AG09319 (cell line): ENCODE results near the gene ZNF26.
"Not testable (repeated sequence)": the region's sequence is repeated elsewhere in the genome, so short reads cannot be mapped to it uniquely, and the experiment has no call there.

Experiments
- DNase-seq: peaks from one replicate; pipeline ENCODE4 v3.0.0-alpha.2; 2010; ENCODE audit warnings: low read depth; ENCODE audit errors: extremely low read depth
- CTCF ChIP-seq: IDR thresholded peaks from 2 replicates; pipeline ENCODE4 v1.5.1; 2011; ENCODE audit warnings: low read depth, mild to moderate bottlenecking, inconsistent platforms, low read length, moderate library complexity

Gene ZNF26

GRCh38 chr12:132953163-132953425, 33.1 kb upstream of the ZNF26 start:
- DNase-seq = no peak

GRCh38 chr12:132953771-132954170, 32.4 kb upstream of the ZNF26 start:
- no peak for TF ChIP-seq CTCF
- DNase-seq = no peak

More at GRCh38 chr12:132953163-132953425, 33.1 kb upstream of the ZNF26 start:
- TF ChIP-seq CTCF = no peak

GRCh38 chr12:132954471-132955048, 31.6 kb upstream of the ZNF26 start:
- no peak for DNase-seq
- TF ChIP-seq CTCF = no peak

GRCh38 chr12:132955094-132956010, 30.8 kb upstream of the ZNF26 start:
- peak; percentile 1 for TF ChIP-seq CTCF
- peak; percentile 39 for DNase-seq

- no peak for TF ChIP-seq CTCF
- DNase-seq = peak; percentile 71
Observed at GRCh38 chr12:132956011-132956788, 30.0 kb upstream of the ZNF26 start, which contains the start of gene ZNF605. ZNF605 (minus strand) TSS chr12:132956306; CDS start chr12:132945635, 10,671 bp downstream.

- not testable (repeated sequence) for DNase-seq
Observed at GRCh38 chr12:132961790-132962189, 24.4 kb upstream of the ZNF26 start.

- not testable (repeated sequence) for DNase-seq
Observed at GRCh38 chr12:132963947-132964346, 22.2 kb upstream of the ZNF26 start.

- no peak for TF ChIP-seq CTCF
- no peak for DNase-seq
Observed at GRCh38 chr12:132965796-132966195, 20.4 kb upstream of the ZNF26 start.
